Smooth muscle cell (in vitro differentiated cells): ENCODE data around the gene SLC38A1. TPM values are rescaled to one million over a fixed set of nuclear protein-coding genes. Genes with fewer than 3 reads are reported as not detected.

Experiments
- DNase-seq: peaks from one replicate; lab custom pipeline; 2025; ENCODE audit not compliant: unreplicated experiment; lab: John Stamatoyannopoulos, UW
- H2AFZ ChIP-seq: fragments of 200-600 bp; sonication (generic); 2 replicates; pipeline ENCODE4 v1.6.0; 2016; ENCODE audit warnings: antibody characterized with exemption, low read depth, mild to moderate bottlenecking
- H3F3A ChIP-seq: fragments of 200-600 bp; sonication (generic); 2 replicates; pipeline ENCODE4 v1.6.0; 2017; ENCODE audit warnings: antibody characterized with exemption, low read depth
- H3K27ac ChIP-seq: fragments of 200-600 bp; sonication (generic); 2 replicates; pipeline ENCODE4 v1.5.1; 2016; ENCODE audit warnings: low read depth, mild to moderate bottlenecking
- H3K27me3 ChIP-seq: fragments of 200-600 bp; sonication (generic); 2 replicates; pipeline ENCODE4 v1.6.1; 2016; ENCODE audit warnings: low read depth, mild to moderate bottlenecking
- H3K36me3 ChIP-seq: fragments of 200-600 bp; sonication (generic); 2 replicates; pipeline ENCODE4 v1.5.1; 2016; ENCODE audit warnings: low read depth
- H3K4me1 ChIP-seq: fragments of 200-600 bp; sonication (generic); 2 replicates; pipeline ENCODE4 v1.5.1; 2016; ENCODE audit warnings: low read depth
- H3K4me2 ChIP-seq: fragments of 200-600 bp; sonication (generic); 2 replicates; pipeline ENCODE4 v1.6.0; 2016; ENCODE audit warnings: mild to moderate bottlenecking
- H3K4me3 ChIP-seq: fragments of 200-600 bp; sonication (generic); 2 replicates; pipeline ENCODE4 v1.5.1; 2016; ENCODE audit warnings: mild to moderate bottlenecking
- H3K79me2 ChIP-seq: fragments of 200-600 bp; sonication (generic); 2 replicates; pipeline ENCODE4 v1.6.0; 2016; ENCODE audit warnings: low read depth, mild to moderate bottlenecking
- H3K9ac ChIP-seq: fragments of 200-600 bp; sonication (generic); 2 replicates; pipeline ENCODE4 v1.6.0; 2016; ENCODE audit warnings: low read depth
- H3K9me3 ChIP-seq: fragments of 200-600 bp; sonication (generic); replicated peaks from 2 replicates; pipeline ENCODE4 v1.5.1; 2016; ENCODE audit warnings: low read depth
- H4K20me1 ChIP-seq: fragments of 200-600 bp; sonication (generic); 2 replicates; pipeline ENCODE4 v1.6.0; 2016; ENCODE audit warnings: low read depth
- WGBS: methylation state at CpG from one replicate; pipeline ENCODE4 v1.1.7; 2016; ENCODE audit warnings: low lambda C conversion rate; 5-methylcytosine and 5-hydroxymethylcytosine counted together
- polyA plus RNA-seq: library from polyadenylated mRNA; unstranded; fragments of >200 nt; fragmentation: Nextera tagmentation; extraction: Ambion mirVana; gene quantifications from 2 replicates; pipeline ENCODE4 v1.2.1, GENCODE V29; 2016
- total RNA-seq: library from RNA; depleted of rRNA; stranded (reverse); fragments of >200 nt; gene quantifications from 2 replicates; pipeline ENCODE4 v1.2.3, GENCODE V29; 2014
- TF ChIP-seq, protein P1 (sequence below): fragments of 200-600 bp; sonication (generic); IDR thresholded peaks from 2 replicates; pipeline ENCODE4 v1.5.1; 2017; ENCODE audit warnings: borderline replicate concordance, mild to moderate bottlenecking, antibody characterized with exemption; ENCODE audit not compliant: insufficient read depth, poor library complexity, severe bottlenecking

Gene SLC38A1
- total and polyA plus RNA-seq, 2 experiments from 2014 or later: 23.5 to 85.8 TPM

GRCh38 chr12:46184798-46185595 is 83.8 kb downstream of the SLC38A1 start:
- 94% methylated on average over 13 of the region's 13 CpGs for WGBS
- no peak for DNase-seq
- Histone ChIP-seq H3K9me3 (no peaks in the 10 kb centered on the region), H3K27ac (no peak overlapping the region), H3K27me3 (no peaks in the 10 kb centered on the region), H2AFZ (no peak overlapping the region), H3K9ac (no peak overlapping the region), H3F3A (no peaks in the 10 kb centered on the region), H3K4me3 (no peak overlapping the region), H3K36me3 (no peaks in the 10 kb centered on the region), H4K20me1 (no peaks in the 10 kb centered on the region), H3K4me1 (no peaks in the 10 kb centered on the region), H3K79me2 (no peaks in the 10 kb centered on the region), H3K4me2 (no peak overlapping the region)
- TF ChIP-seq, protein P1, sequence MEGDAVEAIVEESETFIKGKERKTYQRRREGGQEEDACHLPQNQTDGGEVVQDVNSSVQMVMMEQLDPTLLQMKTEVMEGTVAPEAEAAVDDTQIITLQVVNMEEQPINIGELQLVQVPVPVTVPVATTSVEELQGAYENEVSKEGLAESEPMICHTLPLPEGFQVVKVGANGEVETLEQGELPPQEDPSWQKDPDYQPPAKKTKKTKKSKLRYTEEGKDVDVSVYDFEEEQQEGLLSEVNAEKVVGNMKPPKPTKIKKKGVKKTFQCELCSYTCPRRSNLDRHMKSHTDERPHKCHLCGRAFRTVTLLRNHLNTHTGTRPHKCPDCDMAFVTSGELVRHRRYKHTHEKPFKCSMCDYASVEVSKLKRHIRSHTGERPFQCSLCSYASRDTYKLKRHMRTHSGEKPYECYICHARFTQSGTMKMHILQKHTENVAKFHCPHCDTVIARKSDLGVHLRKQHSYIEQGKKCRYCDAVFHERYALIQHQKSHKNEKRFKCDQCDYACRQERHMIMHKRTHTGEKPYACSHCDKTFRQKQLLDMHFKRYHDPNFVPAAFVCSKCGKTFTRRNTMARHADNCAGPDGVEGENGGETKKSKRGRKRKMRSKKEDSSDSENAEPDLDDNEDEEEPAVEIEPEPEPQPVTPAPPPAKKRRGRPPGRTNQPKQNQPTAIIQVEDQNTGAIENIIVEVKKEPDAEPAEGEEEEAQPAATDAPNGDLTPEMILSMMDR: no peak

GRCh38 chr12:46183112-46183511 is 85.7 kb downstream of the SLC38A1 start:
- Histone ChIP-seq H3K79me2 (no peaks in the 10 kb centered on the region), H4K20me1 (no peaks in the 10 kb centered on the region), H3K4me2 (no peak overlapping the region), H3K4me1 (no peaks in the 10 kb centered on the region), H3K36me3 (no peaks in the 10 kb centered on the region), H3K4me3 (no peak overlapping the region), H3F3A (no peaks in the 10 kb centered on the region), H2AFZ (no peak overlapping the region), H3K27ac (no peak overlapping the region), H3K9ac (no peak overlapping the region), H3K27me3 (no peaks in the 10 kb centered on the region), H3K9me3 (no peaks in the 10 kb centered on the region)
- TF ChIP-seq, protein P1: no peak
- 92% methylated on average over 2 of the region's 2 CpGs for WGBS
- no peak for DNase-seq

DNA sequence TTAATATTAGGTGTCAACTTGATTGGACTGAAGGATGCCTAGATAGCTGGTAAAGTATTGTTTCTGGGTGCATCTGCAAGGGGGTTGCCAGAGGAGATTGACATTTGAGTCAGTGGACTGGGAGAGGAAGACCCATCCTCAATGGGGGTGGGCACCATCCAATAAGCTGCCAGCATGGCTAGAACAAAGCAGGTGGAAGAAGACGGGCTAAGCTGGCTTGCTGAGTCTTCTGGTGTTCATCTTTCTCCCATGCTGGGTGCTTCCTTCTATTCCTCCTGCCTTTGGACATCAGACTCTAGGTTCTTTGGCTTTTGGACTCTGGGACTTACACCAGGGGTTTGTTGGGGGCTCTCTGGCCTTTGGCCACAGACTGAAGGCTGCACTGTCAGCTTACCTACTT is 87.4 kb downstream of the SLC38A1 start:
- H3K4me1 ChIP-seq: no peaks in the 10 kb centered on the region
- no peaks in the 10 kb centered on the region for H3K9me3 ChIP-seq
- no peak overlapping the region for H3K9ac ChIP-seq
- no peaks in the 10 kb centered on the region for H3K27me3 ChIP-seq
- H3K36me3 ChIP-seq: no peaks in the 10 kb centered on the region
- no peak overlapping the region for H3K27ac ChIP-seq
- no peak overlapping the region for H3K4me3 ChIP-seq
- DNase-seq: no peak
- H4K20me1 ChIP-seq: no peaks in the 10 kb centered on the region
- TF ChIP-seq, protein P1: no peak
- H2AFZ ChIP-seq: no peak overlapping the region
- no peaks in the 10 kb centered on the region for H3F3A ChIP-seq
- no peak overlapping the region for H3K4me2 ChIP-seq
- WGBS: 75% methylated on average over 1 of the region's 1 CpG
- H3K79me2 ChIP-seq: no peaks in the 10 kb centered on the region
